Esophagus squamous epithelium (tissue), 5 donors: ENCODE data around the gene EPHA1. TPM values are rescaled to one million over a fixed set of nuclear protein-coding genes. Genes with fewer than 3 reads are reported as not detected.

Source experiments
- DNase-seq: peaks from one replicate; lab custom pipeline; 2025; lab: John Stamatoyannopoulos, UW
- H3K27ac ChIP-seq, 4 donors: fragments of 200-600 bp; sonication (generic); one replicate each; pipeline ENCODE4 v1.5.1; 2016 to 2019; ENCODE audit warnings: mild to moderate bottlenecking in 1 of 4
- H3K27me3 ChIP-seq, 4 donors: fragments of 200-600 bp; sonication (generic); 1 replicate in 3 of 4; 2 replicates in 1 of 4; pipeline versions ENCODE4 v1.5.1 to v1.6.0; 2017 to 2021; ENCODE audit warnings: antibody characterized with exemption in 1 of 4
- H3K36me3 ChIP-seq, 3 donors: fragments of 200-600 bp; sonication (generic); one replicate each; pipeline ENCODE4 v1.5.1; 2016 to 2019
- H3K4me1 ChIP-seq, 3 donors: fragments of 200-600 bp; sonication (generic); one replicate each; pipeline ENCODE4 v1.5.1; 2017 to 2019
- H3K4me3 ChIP-seq, 4 donors: fragments of 200-600 bp; sonication (generic); 1 replicate in 3 of 4; 2 replicates in 1 of 4; pipeline ENCODE4 v1.5.1; 2016 to 2019; ENCODE audit warnings: mild to moderate bottlenecking in 2 of 4, moderate library complexity in 1 of 4
- H3K9me3 ChIP-seq, 3 donors: fragments of 200-600 bp; sonication (generic); one replicate each; pipeline ENCODE4 v1.5.1; 2016 to 2019
- CTCF ChIP-seq, 6 experiments: fragments of 450-650 bp in 4 of 6; fragments of 200-600 bp in 2 of 6; sonication (generic) in 2 of 6; IDR thresholded peaks; one replicate each; pipeline ENCODE4 v1.5.1; 2016 to 2019; ENCODE audit warnings: antibody characterized with exemption in 6 of 6, mild to moderate bottlenecking in 4 of 6, moderate library complexity in 4 of 6
- POLR2A ChIP-seq, 4 donors: fragments of 450-650 bp; IDR thresholded peaks; one replicate each; pipeline ENCODE4 v1.6.1; 2017; ENCODE audit warnings: antibody characterized with exemption in 4 of 4, mild to moderate bottlenecking in 4 of 4, moderate library complexity in 3 of 4
- WGBS, 2 donors: methylation state at CpG; one replicate each; pipeline ENCODE4 v1.1.5; 2018; 5-methylcytosine and 5-hydroxymethylcytosine counted together
- intact Hi-C: fragments of 100-400 bp; cut with DNase I; formaldehyde crosslinking; loops from one replicate; pipeline ENCODE4 v1.15.0; 2022
- total RNA-seq, 4 donors: library from RNA; depleted of rRNA; stranded (reverse); fragments of >200 nt; gene quantifications; one replicate each; pipeline ENCODE4 v1.1.0, GENCODE V29; 2016
- donor health status: DM: yes; HTN: yes; CAD: no.

EPHA1 gene
- total RNA-seq, 4 donors from 2014 or later: 64.5 to 132 (median 77.4) TPM

GRCh38 chr7:143395187-143396149 lies 13.2 kb downstream of the EPHA1 start:
- Histone ChIP-seq H3K36me3 (peaks cover 5 to 100% (median 19%) of the 10 kb centered on the region in 3 donors), H3K27ac (peak overlapping the region in 1 of 4 donors; percentile 9), H3K27me3 (no peaks in the 10 kb centered on the region), H3K4me3 (no peak overlapping the region), H3K4me1 (peaks cover 21 to 54% (median 29%) of the 10 kb centered on the region in 3 donors), H3K9me3 (no peaks in the 10 kb centered on the region)
- intact Hi-C loops: no loop called here
- WGBS, 2 donors: 58 to 72% methylated on average over 9 to 11 of the region's 21 CpGs
- DNase-seq: no peak
- TF ChIP-seq CTCF (IDR thresholded peaks at IDR 0.05) (peak in 1 of 6 experiments; percentile 26), POLR2A (IDR thresholded peaks at IDR 0.05) (no peak)

GRCh38 chr7:143394777-143395176 lies 13.9 kb downstream of the EPHA1 start:
- Histone ChIP-seq H3K36me3 (peaks cover 12 to 100% (median 19%) of the 10 kb centered on the region in 3 donors), H3K27me3 (no peaks in the 10 kb centered on the region), H3K4me3 (no peak overlapping the region), H3K9me3 (no peaks in the 10 kb centered on the region), H3K27ac (no peak overlapping the region), H3K4me1 (peaks cover 22 to 61% (median 30%) of the 10 kb centered on the region in 3 donors)
- DNase-seq: no peak
- intact Hi-C loops: no loop called here
- TF ChIP-seq CTCF (IDR thresholded peaks at IDR 0.05): no peak
- no peak for TF ChIP-seq POLR2A (IDR thresholded peaks at IDR 0.05)
- 62 to 72% methylated on average over 2 to 4 of the region's 6 CpGs for WGBS, 2 donors

GRCh38 chr7:143394068-143394467 lies 14.6 kb downstream of the EPHA1 start:
- Histone ChIP-seq H3K4me3 (no peak overlapping the region), H3K27ac (no peak overlapping the region), H3K4me1 (peaks cover 29 to 68% (median 30%) of the 10 kb centered on the region in 3 donors), H3K36me3 (peaks cover 12 to 100% (median 23%) of the 10 kb centered on the region in 3 donors), H3K27me3 (no peaks in the 10 kb centered on the region), H3K9me3 (no peaks in the 10 kb centered on the region)
- intact Hi-C loops: no loop called here
- no peak for DNase-seq
- 91 to 92% methylated on average over 6 of the region's 6 CpGs for WGBS, 2 donors
- TF ChIP-seq CTCF (IDR thresholded peaks at IDR 0.05) (no peak), POLR2A (IDR thresholded peaks at IDR 0.05) (no peak)

- Histone ChIP-seq H3K27ac (peak overlapping the region in 3 of 4 donors; percentile 89 to 100 (median 93)), H3K4me3 (no peak overlapping the region), H3K9me3 (no peaks in the 10 kb centered on the region), H3K4me1 (peaks cover 29 to 74% (median 30%) of the 10 kb centered on the region in 3 donors), H3K36me3 (peaks cover 17 to 100% (median 29%) of the 10 kb centered on the region in 3 donors), H3K27me3 (no peaks in the 10 kb centered on the region)
- no peak for TF ChIP-seq POLR2A (IDR thresholded peaks at IDR 0.05)
- TF ChIP-seq CTCF (IDR thresholded peaks at IDR 0.05): no peak
- DNase-seq: no peak
- 77 to 82% methylated on average over 12 to 13 of the region's 14 CpGs for WGBS, 2 donors
- intact Hi-C loops: no loop called here
Observed at GRCh38 chr7:143393267-143394041, 15.2 kb downstream of the EPHA1 start.
